Measurements from ENCODE around the gene FXN.
"Not testable (repeated sequence)": the region's sequence is repeated elsewhere in the genome, so short reads cannot be mapped to it uniquely, and the experiment has no call there.

The FXN gene

GRCh38 chr9:69035438-69036308 is at the start of gene FXN:
FXN (plus strand) TSS chr9:69035752; CDS start chr9:69035783, 31 bp downstream.
- no peaks in the 10 kb centered on the region for H3K4me1 ChIP-seq (ENCODE audit: control insufficient read depth, insufficient read depth, low read length)
- H3K9me3 ChIP-seq (ENCODE audit: control insufficient read depth, insufficient read depth, low read length): no peaks in the 10 kb centered on the region
- H3K9ac ChIP-seq (ENCODE audit: low read depth, low read length): peak within 1 kb of the TSS; percentile 76
- no peaks in the 10 kb centered on the region for H3K27me3 ChIP-seq (ENCODE audit: control insufficient read depth, insufficient read depth, low read length)
- H3K4me3 ChIP-seq (ENCODE audit: low read depth, low read length): peak within 1 kb of the TSS; percentile 95
- no peaks in the 10 kb centered on the region for H3K36me3 ChIP-seq (ENCODE audit: control insufficient read depth, insufficient read depth, low read length)

GRCh38 chr9:68986949-68987348 is 48.6 kb upstream of the FXN start:
- not testable (repeated sequence) for H3K36me3 ChIP-seq (ENCODE audit: control insufficient read depth, insufficient read depth, low read length); H3K9me3 ChIP-seq (ENCODE audit: control insufficient read depth, insufficient read depth, low read length); H3K27me3 ChIP-seq (ENCODE audit: control insufficient read depth, insufficient read depth, low read length); H3K4me3 ChIP-seq (ENCODE audit: low read depth, low read length); H3K9ac ChIP-seq (ENCODE audit: low read depth, low read length); H3K4me1 ChIP-seq (ENCODE audit: control insufficient read depth, insufficient read depth, low read length)

- Histone ChIP-seq H3K27me3 (ENCODE audit: control insufficient read depth, insufficient read depth, low read length) (no peaks in the 10 kb centered on the region), H3K9ac (ENCODE audit: low read depth, low read length) (no peak overlapping the region), H3K36me3 (ENCODE audit: control insufficient read depth, insufficient read depth, low read length) (no peaks in the 10 kb centered on the region), H3K9me3 (ENCODE audit: control insufficient read depth, insufficient read depth, low read length) (no peaks in the 10 kb centered on the region), H3K4me1 (ENCODE audit: control insufficient read depth, insufficient read depth, low read length) (no peaks in the 10 kb centered on the region), H3K4me3 (ENCODE audit: low read depth, low read length) (no peak overlapping the region)
These were observed 44.1 kb upstream of the FXN start for GRCh38 chr9:68991457-68991856.

- peaks cover 3% of the 10 kb centered on the region for H3K27me3 ChIP-seq (ENCODE audit: control insufficient read depth, insufficient read depth, low read length)
- H3K36me3 ChIP-seq (ENCODE audit: control insufficient read depth, insufficient read depth, low read length): no peaks in the 10 kb centered on the region
- no peaks in the 10 kb centered on the region for H3K9me3 ChIP-seq (ENCODE audit: control insufficient read depth, insufficient read depth, low read length)
- no peak overlapping the region for H3K4me3 ChIP-seq (ENCODE audit: low read depth, low read length)
- H3K4me1 ChIP-seq (ENCODE audit: control insufficient read depth, insufficient read depth, low read length): peaks cover 7% of the 10 kb centered on the region
- H3K9ac ChIP-seq (ENCODE audit: low read depth, low read length): no peak overlapping the region
These were observed 39.8 kb upstream of the FXN start for GRCh38 chr9:68995776-68996175.

GRCh38 chr9:68996462-68996861 is 39.1 kb upstream of the FXN start:
- Histone ChIP-seq H3K36me3 (ENCODE audit: control insufficient read depth, insufficient read depth, low read length) (no peaks in the 10 kb centered on the region), H3K4me3 (ENCODE audit: low read depth, low read length) (no peak overlapping the region), H3K9ac (ENCODE audit: low read depth, low read length) (no peak overlapping the region), H3K9me3 (ENCODE audit: control insufficient read depth, insufficient read depth, low read length) (no peaks in the 10 kb centered on the region), H3K27me3 (ENCODE audit: control insufficient read depth, insufficient read depth, low read length) (peaks cover 3% of the 10 kb centered on the region), H3K4me1 (ENCODE audit: control insufficient read depth, insufficient read depth, low read length) (peaks cover 7% of the 10 kb centered on the region)

GRCh38 chr9:68997666-68998065 is 37.9 kb upstream of the FXN start:
- no peak overlapping the region for H3K4me3 ChIP-seq (ENCODE audit: low read depth, low read length)
- no peak overlapping the region for H3K9ac ChIP-seq (ENCODE audit: low read depth, low read length)
- no peaks in the 10 kb centered on the region for H3K36me3 ChIP-seq (ENCODE audit: control insufficient read depth, insufficient read depth, low read length)
- peaks cover 3% of the 10 kb centered on the region for H3K27me3 ChIP-seq (ENCODE audit: control insufficient read depth, insufficient read depth, low read length)
- no peaks in the 10 kb centered on the region for H3K9me3 ChIP-seq (ENCODE audit: control insufficient read depth, insufficient read depth, low read length)
- peaks cover 7% of the 10 kb centered on the region for H3K4me1 ChIP-seq (ENCODE audit: control insufficient read depth, insufficient read depth, low read length)

- Histone ChIP-seq H3K36me3 (ENCODE audit: control insufficient read depth, insufficient read depth, low read length) (no peaks in the 10 kb centered on the region), H3K4me1 (ENCODE audit: control insufficient read depth, insufficient read depth, low read length) (peaks cover 7% of the 10 kb centered on the region), H3K4me3 (ENCODE audit: low read depth, low read length) (no peak overlapping the region), H3K9ac (ENCODE audit: low read depth, low read length) (no peak overlapping the region), H3K9me3 (ENCODE audit: control insufficient read depth, insufficient read depth, low read length) (no peaks in the 10 kb centered on the region), H3K27me3 (ENCODE audit: control insufficient read depth, insufficient read depth, low read length) (peaks cover 3% of the 10 kb centered on the region)
These were observed 37.2 kb upstream of the FXN start for GRCh38 chr9:68998385-68998784.

- H3K4me3 ChIP-seq (ENCODE audit: low read depth, low read length): no peak overlapping the region
- H3K36me3 ChIP-seq (ENCODE audit: control insufficient read depth, insufficient read depth, low read length): no peaks in the 10 kb centered on the region
These were observed 36.7 kb upstream of the FXN start for GRCh38 chr9:68998812-68999211.

GRCh38 chr9:68999393-69000105 is 36.0 kb upstream of the FXN start:
- peaks cover 3% of the 10 kb centered on the region for H3K27me3 ChIP-seq (ENCODE audit: control insufficient read depth, insufficient read depth, low read length)
- no peaks in the 10 kb centered on the region for H3K9me3 ChIP-seq (ENCODE audit: control insufficient read depth, insufficient read depth, low read length)
- H3K9ac ChIP-seq (ENCODE audit: low read depth, low read length): no peak overlapping the region
- no peak overlapping the region for H3K4me3 ChIP-seq (ENCODE audit: low read depth, low read length)
- H3K4me1 ChIP-seq (ENCODE audit: control insufficient read depth, insufficient read depth, low read length): peaks cover 7% of the 10 kb centered on the region
- H3K36me3 ChIP-seq (ENCODE audit: control insufficient read depth, insufficient read depth, low read length): no peaks in the 10 kb centered on the region

More at GRCh38 chr9:68998812-68999211, 36.7 kb upstream of the FXN start:
- Histone ChIP-seq H3K27me3 (ENCODE audit: control insufficient read depth, insufficient read depth, low read length) (peaks cover 3% of the 10 kb centered on the region), H3K9ac (ENCODE audit: low read depth, low read length) (no peak overlapping the region), H3K9me3 (ENCODE audit: control insufficient read depth, insufficient read depth, low read length) (no peaks in the 10 kb centered on the region), H3K4me1 (ENCODE audit: control insufficient read depth, insufficient read depth, low read length) (peaks cover 7% of the 10 kb centered on the region)

- H3K9ac ChIP-seq (ENCODE audit: low read depth, low read length): no peak overlapping the region
- H3K4me1 ChIP-seq (ENCODE audit: control insufficient read depth, insufficient read depth, low read length): peaks cover 6% of the 10 kb centered on the region
- peaks cover 3% of the 10 kb centered on the region for H3K27me3 ChIP-seq (ENCODE audit: control insufficient read depth, insufficient read depth, low read length)
- no peaks in the 10 kb centered on the region for H3K36me3 ChIP-seq (ENCODE audit: control insufficient read depth, insufficient read depth, low read length)
- H3K9me3 ChIP-seq (ENCODE audit: control insufficient read depth, insufficient read depth, low read length): no peaks in the 10 kb centered on the region
- H3K4me3 ChIP-seq (ENCODE audit: low read depth, low read length): no peak overlapping the region
These were observed 33.6 kb upstream of the FXN start for GRCh38 chr9:69001921-69002320.

GRCh38 chr9:69003051-69003450 is 32.5 kb upstream of the FXN start:
- no peaks in the 10 kb centered on the region for H3K36me3 ChIP-seq (ENCODE audit: control insufficient read depth, insufficient read depth, low read length)
- no peak overlapping the region for H3K9ac ChIP-seq (ENCODE audit: low read depth, low read length)
- no peaks in the 10 kb centered on the region for H3K4me1 ChIP-seq (ENCODE audit: control insufficient read depth, insufficient read depth, low read length)
- H3K9me3 ChIP-seq (ENCODE audit: control insufficient read depth, insufficient read depth, low read length): no peaks in the 10 kb centered on the region
- H3K4me3 ChIP-seq (ENCODE audit: low read depth, low read length): no peak overlapping the region
- H3K27me3 ChIP-seq (ENCODE audit: control insufficient read depth, insufficient read depth, low read length): peaks cover 3% of the 10 kb centered on the region

- no peak overlapping the region for H3K9ac ChIP-seq (ENCODE audit: low read depth, low read length)
- H3K36me3 ChIP-seq (ENCODE audit: control insufficient read depth, insufficient read depth, low read length): no peaks in the 10 kb centered on the region
- H3K4me3 ChIP-seq (ENCODE audit: low read depth, low read length): no peak overlapping the region
- no peaks in the 10 kb centered on the region for H3K4me1 ChIP-seq (ENCODE audit: control insufficient read depth, insufficient read depth, low read length)
- no peaks in the 10 kb centered on the region for H3K9me3 ChIP-seq (ENCODE audit: control insufficient read depth, insufficient read depth, low read length)
- H3K27me3 ChIP-seq (ENCODE audit: control insufficient read depth, insufficient read depth, low read length): no peaks in the 10 kb centered on the region
These were observed 30.7 kb upstream of the FXN start for GRCh38 chr9:69004836-69005235.

All from iPS-15b (cell line).